ENCODE measurements around the gene CUL7. TPM values are rescaled to one million over a fixed set of nuclear protein-coding genes. Genes with fewer than 3 reads are reported as not detected.

CUL7 gene
- total and polyA plus RNA-seq, 2 of the 8 experiments (the other 6 are each of a cell fraction or from before 2014, with no cell fraction given): 10.8 to 15.0 TPM

DNA sequence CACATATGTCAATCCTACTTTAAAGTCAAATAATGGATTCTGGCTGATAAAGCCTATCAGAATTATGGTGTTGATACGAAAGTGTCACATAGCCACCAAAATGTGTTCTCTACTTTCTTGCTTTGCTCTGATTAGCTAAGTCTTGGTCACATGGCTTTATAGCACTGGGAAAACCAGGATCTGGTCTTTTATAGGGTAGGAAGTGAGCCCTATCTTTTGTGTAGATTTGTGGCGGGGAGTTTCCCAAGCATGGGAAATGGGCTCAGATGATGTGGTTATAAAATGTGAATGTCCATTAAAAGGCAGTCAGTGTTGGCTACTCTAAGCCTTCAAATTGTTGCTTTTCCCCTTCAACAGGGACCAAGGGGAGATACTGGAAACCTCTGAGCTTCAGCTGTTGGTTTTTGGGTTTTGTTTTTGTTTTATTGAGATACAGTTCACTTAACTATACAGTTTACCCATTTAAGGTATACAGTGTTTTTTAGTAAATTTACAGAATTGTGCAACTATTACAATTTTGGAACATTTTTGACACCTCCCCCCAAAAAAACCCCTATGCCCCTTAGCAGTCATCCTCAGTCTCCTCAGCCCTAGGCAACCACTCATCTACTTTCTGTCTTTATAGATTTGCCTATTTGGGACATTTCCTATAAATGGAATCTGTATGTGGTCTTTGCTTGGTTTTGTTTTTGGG lies 20.0 kb downstream of the CUL7 start:
- Histone ChIP-seq H3K9ac (replicated peaks in 1 of 4; ENCODE audit: extremely low read depth in 1 of 4, low read depth in 3 of 4, low read length in 3 of 4) (no peak overlapping the region), H3K4me3 (ENCODE audit: extremely low read depth in 1 of 4, insufficient read depth in 2 of 4, low read depth in 3 of 4, low read length in 4 of 4) (no peak overlapping the region), H3K27me3 (replicated peaks in 1 of 4; ENCODE audit: control insufficient read depth in 3 of 4, extremely low read depth in 1 of 4, insufficient read depth in 3 of 4, low read length in 3 of 4) (no peaks in the 10 kb centered on the region), H3K23ac (ENCODE audit: insufficient read length) (no peak overlapping the region), H3K4me1 (replicated peaks in 1 of 4; ENCODE audit: control insufficient read depth in 3 of 4, insufficient read depth in 4 of 4, low read length in 3 of 4) (no peaks in the 10 kb centered on the region), H2AFZ (ENCODE audit: low read length) (no peak overlapping the region), H3K56ac (replicated peaks; ENCODE audit: insufficient read length, low read depth, low read length) (no peak overlapping the region), H3K14ac (ENCODE audit: insufficient read length) (no peak overlapping the region), H2AK5ac (ENCODE audit: low read depth, low read length) (no peak overlapping the region), H4K5ac (ENCODE audit: insufficient read length, low read depth, low read length) (no peak overlapping the region), H3K79me2 (ENCODE audit: control insufficient read depth in 1 of 2, insufficient read depth in 2 of 2, low read length in 2 of 2) (no peaks in the 10 kb centered on the region), H3K23me2 (ENCODE audit: low read depth, low read length) (0 out of 2 replicates have a peak, but pooled peaks cover 2% of the 10 kb centered on the region), H3K9me3 (ENCODE audit: insufficient read depth in 2 of 2, low read depth in 1 of 2, low read length in 1 of 2) (no peaks in the 10 kb centered on the region), H3K4me2 (ENCODE audit: insufficient read depth in 1 of 2, low read depth in 2 of 2, low read length in 2 of 2) (no peak overlapping the region), H3K36me3 (ENCODE audit: control insufficient read depth in 2 of 4, insufficient read depth in 4 of 4, low read length in 3 of 4) (peaks cover 15 to 52% (median 28%) of the 10 kb centered on the region in 4 experiments), H2BK5ac (ENCODE audit: low read depth, low read length) (no peak overlapping the region), H4K20me1 (replicated peaks in 1 of 2; ENCODE audit: control insufficient read depth in 1 of 2, insufficient read depth in 2 of 2, low read length in 2 of 2) (peaks cover 2 to 17% of the 10 kb centered on the region in 2 experiments), H2BK15ac (ENCODE audit: low read length) (no peak overlapping the region), H3K79me1 (ENCODE audit: low read depth, low read length) (no peaks in the 10 kb centered on the region), H4K91ac (replicated peaks; ENCODE audit: insufficient read length, low read length) (no peak overlapping the region), H2BK120ac (replicated peaks; ENCODE audit: low read depth, low read length) (no peak overlapping the region), H3K18ac (ENCODE audit: extremely low read depth, low read length) (no peak overlapping the region), H2BK12ac (ENCODE audit: low read depth, low read length) (no peak overlapping the region), H2BK20ac (ENCODE audit: low read length) (no peak overlapping the region), H3K4ac (replicated peaks; ENCODE audit: insufficient read length, low read depth, low read length) (no peak overlapping the region), H3K27ac (ENCODE audit: low read depth, low read length) (no peak overlapping the region), H4K8ac (ENCODE audit: extremely low read depth, insufficient read depth, low read length) (no peak overlapping the region)
- POLR2A ChIA-PET (ENCODE audit: partially characterized antibody): interaction anchor here (0.8 to 29.7 kb wide), 5 partner anchors 9 to 111 kb away, joined by 3 to 584 read pairs (median 7); partner anchors contain the start of genes CUL7, KLHDC3, MEA1 and PPP2R5D
- FAIRE-seq (no peak), DNase-seq (ENCODE audit: low read depth in 1 of 2, low spot score in 2 of 2) (no peak)
- CTCF ChIA-PET (ENCODE audit: partially characterized antibody): interaction anchor here (0.9 to 2.2 kb wide), 9 partner anchors 9 to 473 kb away, joined by 3 to 5 read pairs (median 4); no protein-coding TSS in a partner anchor
- WGBS, 2 experiments (ENCODE audit: extremely low coverage in 1 of 2, insufficient coverage in 1 of 2, insufficient read length in 1 of 2, insufficient replicate concordance in 2 of 2, low coverage in 1 of 2, low lambda C conversion rate in 2 of 2, missing lambda C conversion rate in 1 of 2): 100% methylated on average over 2 of the region's 2 CpGs; no CpG with 5 or more reads in 1 of the 2 experiments
- no peak for TF ChIP-seq SIX5 (IDR thresholded peaks at IDR 0.05; ENCODE audit: low read depth, low read length)
- no peak for TF ChIP-seq CREB1 (IDR thresholded peaks at IDR 0.05)
- TF ChIP-seq JUND (IDR thresholded peaks at IDR 0.05; ENCODE audit: low read length): no peak
- TF ChIP-seq SP2 (IDR thresholded peaks at IDR 0.05; ENCODE audit: low read length): no peak
- TF ChIP-seq, protein P1, sequence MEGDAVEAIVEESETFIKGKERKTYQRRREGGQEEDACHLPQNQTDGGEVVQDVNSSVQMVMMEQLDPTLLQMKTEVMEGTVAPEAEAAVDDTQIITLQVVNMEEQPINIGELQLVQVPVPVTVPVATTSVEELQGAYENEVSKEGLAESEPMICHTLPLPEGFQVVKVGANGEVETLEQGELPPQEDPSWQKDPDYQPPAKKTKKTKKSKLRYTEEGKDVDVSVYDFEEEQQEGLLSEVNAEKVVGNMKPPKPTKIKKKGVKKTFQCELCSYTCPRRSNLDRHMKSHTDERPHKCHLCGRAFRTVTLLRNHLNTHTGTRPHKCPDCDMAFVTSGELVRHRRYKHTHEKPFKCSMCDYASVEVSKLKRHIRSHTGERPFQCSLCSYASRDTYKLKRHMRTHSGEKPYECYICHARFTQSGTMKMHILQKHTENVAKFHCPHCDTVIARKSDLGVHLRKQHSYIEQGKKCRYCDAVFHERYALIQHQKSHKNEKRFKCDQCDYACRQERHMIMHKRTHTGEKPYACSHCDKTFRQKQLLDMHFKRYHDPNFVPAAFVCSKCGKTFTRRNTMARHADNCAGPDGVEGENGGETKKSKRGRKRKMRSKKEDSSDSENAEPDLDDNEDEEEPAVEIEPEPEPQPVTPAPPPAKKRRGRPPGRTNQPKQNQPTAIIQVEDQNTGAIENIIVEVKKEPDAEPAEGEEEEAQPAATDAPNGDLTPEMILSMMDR (IDR thresholded peaks at IDR 0.05; ENCODE audit: control extremely low read depth in 1 of 3, insufficient read depth in 1 of 3, low read depth in 1 of 3, low read length in 3 of 3): no peak
- no peak for TF ChIP-seq SUZ12 (IDR thresholded peaks at IDR 0.05; ENCODE audit: low read length)
- no peak for TF ChIP-seq CBX8 (IDR thresholded peaks at IDR 0.05; ENCODE audit: borderline replicate concordance, low read depth, low read length)
- TF ChIP-seq RBBP5 (IDR thresholded peaks at IDR 0.05; ENCODE audit: borderline replicate concordance, low read depth, low read length): no peak
- no peak for TF ChIP-seq BACH1 (IDR thresholded peaks at IDR 0.05; ENCODE audit: low read length)
- TF ChIP-seq TEAD4 (IDR thresholded peaks at IDR 0.05; ENCODE audit: low read depth, low read length): no peak
- no peak for TF ChIP-seq BRCA1 (IDR thresholded peaks at IDR 0.05; ENCODE audit: low read depth, low read length)
